Smooth muscle cell of the brain vasculature (primary cell): ENCODE results near the gene GAREM2.

Experiments
- DNase-seq: peaks from one replicate; pipeline ENCODE4 v3.0.0-alpha.2; 2012; ENCODE audit warnings: low read depth, low spot score

GAREM2 gene

DNA sequence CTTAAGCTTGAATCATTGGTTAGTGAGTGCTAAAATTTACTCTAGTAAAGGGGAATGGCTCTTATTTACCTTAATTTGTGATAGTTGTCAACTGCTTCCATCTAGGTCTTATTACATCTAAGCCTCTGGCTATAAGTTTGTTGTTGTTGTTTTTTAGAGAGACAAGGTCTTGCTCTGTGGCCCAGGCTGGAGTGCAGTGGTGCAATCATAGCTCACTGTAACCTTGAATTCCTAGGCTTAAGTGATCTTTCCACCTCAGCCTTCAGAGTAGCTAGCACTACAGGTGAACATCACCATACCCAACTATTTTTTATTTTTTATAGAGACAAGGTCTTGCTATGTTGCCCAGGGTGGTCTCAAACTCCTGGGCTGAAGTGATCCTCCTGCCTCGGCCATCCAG, 65.0 kb downstream of the GAREM2 start:
- DNase-seq = no peak

DNA sequence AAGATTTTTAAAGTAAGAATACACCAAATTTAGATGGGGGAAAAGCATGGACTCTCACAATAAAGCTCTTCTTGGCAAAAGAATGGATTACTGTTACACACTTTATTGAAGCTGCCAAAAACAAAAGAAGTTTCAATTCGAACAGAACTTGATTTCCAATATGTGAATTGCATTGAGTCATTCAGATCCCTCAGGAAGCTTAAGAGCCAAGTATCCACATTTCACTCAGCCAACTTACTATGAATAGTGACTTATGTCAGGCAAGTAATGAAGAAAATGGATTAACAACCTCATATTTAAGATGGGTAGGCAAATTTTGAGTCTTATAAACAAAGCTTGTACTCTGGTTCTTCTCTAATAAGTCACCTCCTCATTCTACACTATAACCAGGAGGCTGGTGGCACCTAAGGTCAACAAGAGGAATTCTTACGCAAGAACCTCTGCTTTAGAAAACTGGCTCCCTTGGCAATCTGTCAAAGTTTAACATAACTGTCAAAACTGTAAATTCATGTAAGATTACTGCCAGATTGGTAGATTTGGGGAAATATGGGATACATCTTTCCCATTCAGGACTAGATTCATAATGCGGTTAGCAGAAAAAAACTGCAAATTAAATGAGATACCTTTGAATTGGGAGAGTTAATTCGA, 65.5 kb downstream of the GAREM2 start:
- DNase-seq = no peak
